Measurements from ENCODE around the gene PPP1R12C. TPM values are rescaled to one million over a fixed set of nuclear protein-coding genes. Genes with fewer than 3 reads are reported as not detected.

Gene PPP1R12C
- polyA plus RNA-seq (2011; rRNA removed) (36.0 and 50.8 TPM in 2 replicates), polyA minus RNA-seq (2011; rRNA and poly(A)+ RNA removed) (21.1 and 32.7 TPM in 2 replicates)

DNA sequence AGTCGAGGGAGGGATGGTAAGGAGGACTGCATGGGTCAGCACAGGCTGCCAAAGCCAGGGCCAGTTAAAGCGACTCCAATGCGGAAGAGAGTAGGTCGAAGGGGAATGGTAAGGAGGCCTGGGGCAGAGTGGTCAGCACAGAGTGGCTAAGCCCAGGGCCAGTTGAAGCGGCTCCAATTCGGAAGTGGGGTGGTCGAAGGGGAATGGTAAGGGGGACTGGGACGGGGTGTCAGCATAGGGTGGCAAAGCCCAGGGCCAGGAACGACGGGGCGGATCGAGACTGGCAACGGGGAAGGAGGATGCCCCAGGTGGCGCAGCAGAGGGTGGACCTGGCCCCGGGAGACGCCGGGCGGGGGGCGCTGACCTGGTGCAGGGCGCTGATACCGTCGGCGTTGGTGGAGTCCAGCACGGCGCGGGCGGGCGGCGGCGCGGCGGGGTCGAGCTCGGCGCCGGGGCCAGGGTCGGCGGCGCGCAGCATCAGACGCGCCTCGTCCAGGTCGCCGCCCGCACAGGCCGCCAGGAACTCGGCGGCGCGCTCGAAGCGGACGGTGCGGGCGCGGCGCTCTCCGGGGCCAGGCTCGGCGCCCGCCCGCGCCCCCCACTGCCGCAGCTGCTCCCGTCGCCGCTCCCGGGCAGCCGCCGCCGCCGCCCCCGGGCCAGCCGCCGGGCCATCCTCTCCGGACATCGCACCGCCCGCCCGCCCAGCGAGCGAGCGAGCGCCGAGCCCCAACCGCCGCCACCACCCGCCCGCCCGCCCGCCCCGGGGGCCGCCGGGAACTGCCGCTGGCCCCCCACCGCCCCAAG lies at the start of gene PPP1R12C:
PPP1R12C (minus strand) TSS at position 779 of the 804 bp plus-strand sequence; CDS start at position 685, 94 bp downstream.
- peaks cover 2% of the 10 kb centered on the region for H3K36me3 ChIP-seq (ENCODE audit: control insufficient read depth, insufficient read depth, low read length)
- POLR2A ChIA-PET, result no interaction called here
- no peaks in the 10 kb centered on the region for H3K27me3 ChIP-seq (ENCODE audit: control insufficient read depth, insufficient read depth, low read length)
- CTCF ChIA-PET, result interaction anchor here (0.8 to 2.1 kb wide), 3 partner anchors 15 to 24 kb away, joined by 3 to 12 read pairs (median 3); no protein-coding TSS in a partner anchor
- TF ChIP-seq, protein P1, sequence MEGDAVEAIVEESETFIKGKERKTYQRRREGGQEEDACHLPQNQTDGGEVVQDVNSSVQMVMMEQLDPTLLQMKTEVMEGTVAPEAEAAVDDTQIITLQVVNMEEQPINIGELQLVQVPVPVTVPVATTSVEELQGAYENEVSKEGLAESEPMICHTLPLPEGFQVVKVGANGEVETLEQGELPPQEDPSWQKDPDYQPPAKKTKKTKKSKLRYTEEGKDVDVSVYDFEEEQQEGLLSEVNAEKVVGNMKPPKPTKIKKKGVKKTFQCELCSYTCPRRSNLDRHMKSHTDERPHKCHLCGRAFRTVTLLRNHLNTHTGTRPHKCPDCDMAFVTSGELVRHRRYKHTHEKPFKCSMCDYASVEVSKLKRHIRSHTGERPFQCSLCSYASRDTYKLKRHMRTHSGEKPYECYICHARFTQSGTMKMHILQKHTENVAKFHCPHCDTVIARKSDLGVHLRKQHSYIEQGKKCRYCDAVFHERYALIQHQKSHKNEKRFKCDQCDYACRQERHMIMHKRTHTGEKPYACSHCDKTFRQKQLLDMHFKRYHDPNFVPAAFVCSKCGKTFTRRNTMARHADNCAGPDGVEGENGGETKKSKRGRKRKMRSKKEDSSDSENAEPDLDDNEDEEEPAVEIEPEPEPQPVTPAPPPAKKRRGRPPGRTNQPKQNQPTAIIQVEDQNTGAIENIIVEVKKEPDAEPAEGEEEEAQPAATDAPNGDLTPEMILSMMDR (IDR thresholded peaks at IDR 0.05; ENCODE audit: insufficient read depth, low read depth, low read length), result no peak
- no peak for DNase-seq (ENCODE audit: low read depth)
- peak within 1 kb of the TSS; percentile 97 for H3K4me3 ChIP-seq (ENCODE audit: low read depth, low read length)

- TF ChIP-seq, protein P1 (IDR thresholded peaks at IDR 0.05; ENCODE audit: insufficient read depth, low read depth, low read length), result no peak
These were observed 49.3 kb upstream of the PPP1R12C start, which contains the start of gene DNAAF3 for GRCh38 chr19:55166530-55167268. Gene DNAAF3, minus strand, starts transcription at chr19:55166613. Its CDS starts 200 bp downstream, at chr19:55166413.

GRCh38 chr19:55165952-55166529 lies 48.6 kb upstream of the PPP1R12C start:
- Histone ChIP-seq H3K36me3 (ENCODE audit: control insufficient read depth, insufficient read depth, low read length) (no peaks in the 10 kb centered on the region), H3K27me3 (ENCODE audit: control insufficient read depth, insufficient read depth, low read length) (peaks cover 10% of the 10 kb centered on the region; the same call in 1 of the 2 replicates), H3K4me3 (ENCODE audit: low read depth, low read length) (peak overlapping the region; percentile 56)
- ChIA-PET CTCF (interaction anchor here (0.7 to 2.3 kb wide), 6 partner anchors 17 to 507 kb away, joined by 3 to 14 read pairs (median 4); partner anchors contain the start of gene TNNT1), POLR2A (no interaction called here)
- TF ChIP-seq, protein P1 (IDR thresholded peaks at IDR 0.05; ENCODE audit: insufficient read depth, low read depth, low read length), result peak; percentile 81
- DNase-seq (ENCODE audit: low read depth), result no peak

More at GRCh38 chr19:55166530-55167268, 49.3 kb upstream of the PPP1R12C start, which contains the start of gene DNAAF3:
- POLR2A ChIA-PET, result no interaction called here
- Histone ChIP-seq H3K4me3 (ENCODE audit: low read depth, low read length) (peak within 1 kb of the TSS; percentile 56), H3K27me3 (ENCODE audit: control insufficient read depth, insufficient read depth, low read length) (peaks cover 9% of the 10 kb centered on the region; the same call in 1 of the 2 replicates), H3K36me3 (ENCODE audit: control insufficient read depth, insufficient read depth, low read length) (no peaks in the 10 kb centered on the region)
- peak; percentile 84 for DNase-seq (ENCODE audit: low read depth)
- CTCF ChIA-PET, result interaction anchor here (0.7 to 2.3 kb wide), 7 partner anchors 17 to 113 kb away, joined by 3 to 14 read pairs (median 4); partner anchors contain the start of genes HSPBP1 and TNNT1

DNA sequence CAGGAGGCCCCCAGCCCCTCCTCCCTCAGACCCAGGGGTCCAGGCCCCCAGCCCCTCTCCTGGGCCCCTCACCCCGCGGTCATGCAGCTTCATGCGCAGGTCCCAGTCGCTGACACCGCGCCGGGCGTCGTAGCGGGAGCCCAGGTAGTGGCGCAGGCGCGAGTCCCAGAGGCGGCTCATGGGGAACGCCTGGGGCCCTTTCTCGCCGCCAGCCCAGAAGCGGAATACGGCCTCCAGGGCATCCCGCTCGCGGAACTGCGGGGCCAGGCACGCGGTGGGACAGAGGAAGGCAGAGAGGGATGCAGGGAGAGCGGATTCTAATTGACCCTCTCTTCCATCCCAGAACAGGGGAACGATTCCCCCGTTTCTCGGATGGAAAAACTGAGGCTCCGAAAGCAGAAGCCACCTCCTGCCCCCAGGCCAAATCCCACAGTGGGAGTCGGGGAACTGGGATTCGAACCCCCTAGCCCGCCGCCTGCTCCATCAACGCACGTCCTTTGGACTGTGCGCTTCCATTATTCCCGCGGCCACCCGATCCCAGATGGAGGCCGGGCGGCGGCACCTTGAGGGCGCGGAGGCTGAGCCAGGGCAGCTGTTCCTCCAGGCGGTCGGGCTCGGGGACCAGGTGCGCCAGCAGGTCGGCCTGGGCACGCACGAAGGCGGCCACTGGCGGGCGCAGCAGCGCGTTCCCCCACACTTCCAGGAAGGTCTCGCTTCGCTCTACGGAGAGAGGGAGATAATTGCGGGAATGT lies 44.3 kb upstream of the PPP1R12C start:
- H3K36me3 ChIP-seq (ENCODE audit: control insufficient read depth, insufficient read depth, low read length), result no peaks in the 10 kb centered on the region
- POLR2A ChIA-PET, result no interaction called here
- H3K27me3 ChIP-seq (ENCODE audit: control insufficient read depth, insufficient read depth, low read length), result peaks cover 7% of the 10 kb centered on the region; the same call in 1 of the 2 replicates
- H3K4me3 ChIP-seq (ENCODE audit: low read depth, low read length), result no peak overlapping the region
- no peak for DNase-seq (ENCODE audit: low read depth)
- TF ChIP-seq, protein P1 (IDR thresholded peaks at IDR 0.05; ENCODE audit: insufficient read depth, low read depth, low read length), result no peak
- CTCF ChIA-PET, result interaction anchor here (1.6 to 3.0 kb wide), 6 partner anchors 8 to 74 kb away, joined by 6 to 43 read pairs (median 10); no protein-coding TSS in a partner anchor
